ENCODE results near the gene TPGS1.

DNA sequence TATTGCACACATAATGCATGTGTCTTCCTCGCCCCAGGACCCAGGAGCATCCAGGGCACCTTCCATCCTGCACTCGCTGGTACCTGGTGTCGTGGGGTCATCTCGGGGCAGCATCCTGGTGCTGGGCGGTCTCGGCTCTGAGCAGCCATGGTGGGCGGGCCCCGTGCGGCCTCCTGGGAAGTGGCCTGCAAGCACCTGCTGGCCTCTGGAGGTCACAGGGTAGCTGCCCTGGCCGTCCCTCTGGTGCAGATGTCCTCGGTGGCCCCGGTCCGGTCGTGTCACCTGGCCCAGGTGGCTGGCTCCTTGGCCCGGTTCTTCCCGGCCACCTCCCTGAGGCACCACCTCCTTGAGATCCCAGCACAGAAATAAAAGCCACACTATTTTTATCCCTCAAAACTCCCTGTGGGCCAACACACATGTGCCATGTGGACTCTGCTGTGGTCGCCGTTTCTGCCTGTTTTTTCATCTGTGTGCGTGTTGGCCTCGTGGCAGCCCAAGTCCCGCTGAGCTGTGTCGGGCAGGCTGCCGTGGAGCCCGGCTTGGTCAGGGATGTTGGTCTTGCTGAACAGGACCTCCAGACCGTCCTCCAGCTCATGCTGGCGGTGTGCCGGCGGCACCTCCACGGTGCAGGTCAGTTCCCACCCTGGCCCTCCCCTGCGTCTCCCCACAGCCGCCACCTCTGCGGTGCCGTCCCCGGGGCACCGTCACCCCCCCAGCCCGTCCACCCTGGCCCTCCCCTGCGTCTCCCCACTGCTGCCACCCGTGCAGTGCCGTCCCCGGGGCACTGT lies 31.5 kb downstream of the TPGS1 start:
- TF ChIP-seq CTCF (IDR thresholded peaks at IDR 0.05) (no peak), POLR2A (IDR thresholded peaks at IDR 0.05) (no peak), POLR2AphosphoS5 (IDR thresholded peaks at IDR 0.05) (no peak), EP300 (IDR thresholded peaks at IDR 0.05) (no peak)
